H1 (cell line): ENCODE measurements around the gene TCP11. TPM values are rescaled to one million over a fixed set of nuclear protein-coding genes. Genes with fewer than 3 reads are reported as not detected.

ENCODE experiments used
- polyA plus RNA-seq, 7 experiments: library from polyadenylated mRNA; depleted of rRNA in 3 of 7; stranded (reverse) in 5 of 7; unstranded in 2 of 7; fragments of >200 nt in 5 of 7; fragments of 200-250 nt in 2 of 7; gene quantifications; 1 replicate in 5 of 7; 2 replicates in 1 of 7; 4 replicates in 1 of 7; pipeline versions ENCODE4 v1.2.1 to v1.2.3, GENCODE V29; 2011 to 2013; ENCODE audit warnings: missing spikeins in 2 of 7, mixed read lengths in 2 of 7
- total RNA-seq: library from RNA; stranded (reverse); fragmentation: NEBNext Ultra II Directional; extraction: Animal tissue kit (Norgen Biotek cat#: 25700); gene quantifications from 2 replicates; pipeline ENCODE4 v1.2.1, GENCODE V29; 2021
- TF ChIP-seq, protein P1 (sequence below): IDR thresholded peaks from 2 replicates; pipeline ENCODE4 v1.6.1; 2011; ENCODE audit warnings: low read length, improper control_type of control experiment

TCP11 gene
- total and polyA plus RNA-seq, 2 of the 8 experiments (the other 6 are each of a cell fraction or from before 2014, with no cell fraction given), result 0.11 TPM; not detected in 1

DNA sequence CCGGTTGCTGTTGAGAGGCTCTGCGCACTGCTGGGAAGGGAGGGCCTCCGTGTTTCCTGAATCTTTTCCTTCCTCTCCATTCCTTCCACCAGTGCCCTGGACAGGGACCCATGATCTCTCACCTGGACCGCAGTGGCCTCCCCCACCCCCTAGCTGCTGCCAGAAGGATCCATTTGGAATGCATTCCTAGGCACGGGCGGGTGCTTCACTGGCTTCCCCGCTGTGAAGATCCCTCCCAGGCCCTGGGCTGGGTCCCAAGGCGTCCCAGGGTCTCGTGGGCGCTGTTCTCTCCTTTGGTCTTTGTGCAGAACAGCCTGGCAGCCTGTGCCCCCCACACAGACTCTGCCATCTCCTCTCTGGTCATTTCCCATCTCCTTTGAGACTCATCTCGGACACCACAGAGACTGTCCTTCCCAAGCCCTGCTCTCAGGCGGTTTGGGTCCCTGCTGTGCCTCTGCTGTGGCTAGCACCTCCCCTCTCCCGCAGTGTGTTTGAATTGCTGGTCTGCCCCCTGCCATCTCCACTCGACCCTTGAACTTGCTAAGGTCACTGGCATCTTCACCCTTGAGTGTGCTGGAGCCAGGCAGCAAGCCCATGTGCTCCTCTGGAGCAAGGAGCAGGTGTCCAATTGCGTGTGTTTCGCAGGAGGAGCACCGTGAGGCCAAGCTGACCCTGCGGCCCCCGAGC lies 59.0 kb downstream of the TCP11 start (continued):
- TF ChIP-seq, protein P1, sequence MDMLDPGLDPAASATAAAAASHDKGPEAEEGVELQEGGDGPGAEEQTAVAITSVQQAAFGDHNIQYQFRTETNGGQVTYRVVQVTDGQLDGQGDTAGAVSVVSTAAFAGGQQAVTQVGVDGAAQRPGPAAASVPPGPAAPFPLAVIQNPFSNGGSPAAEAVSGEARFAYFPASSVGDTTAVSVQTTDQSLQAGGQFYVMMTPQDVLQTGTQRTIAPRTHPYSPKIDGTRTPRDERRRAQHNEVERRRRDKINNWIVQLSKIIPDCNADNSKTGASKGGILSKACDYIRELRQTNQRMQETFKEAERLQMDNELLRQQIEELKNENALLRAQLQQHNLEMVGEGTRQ, result no peak
